Measurements from ENCODE around the gene MPND.
"Not testable (repeated sequence)": the region's sequence is repeated elsewhere in the genome, so short reads cannot be mapped to it uniquely, and the experiment has no call there.

MPND gene

GRCh38 chr19:4347521-4347920 is 4.2 kb downstream of the MPND start:
- no peak overlapping the region for H3K4ac ChIP-seq (ENCODE audit: low read depth in 1 of 2, low read length in 2 of 2)
- no peak overlapping the region for H3K23ac ChIP-seq (ENCODE audit: low read length in 2 of 2)
- WGBS, result 10% methylated on average over 3 of the region's 6 CpGs
- no peak overlapping the region for H2BK120ac ChIP-seq (ENCODE audit: low read depth, low read length)
- H2BK5ac ChIP-seq (ENCODE audit: low read depth, low read length, poor library complexity, severe bottlenecking), result no peak overlapping the region
- H2BK12ac ChIP-seq (ENCODE audit: low read length in 2 of 2), result no peak overlapping the region
- H4K91ac ChIP-seq (ENCODE audit: low read length), result no peak overlapping the region
- H3K36me3 ChIP-seq (ENCODE audit: control insufficient read depth in 1 of 2, insufficient read depth in 2 of 2, low read depth in 1 of 2, low read length in 2 of 2), result peaks cover 4 to 17% of the 10 kb centered on the region in 2 experiments
- H4K8ac ChIP-seq (ENCODE audit: low read length), result no peak overlapping the region
- no peak overlapping the region for H3K4me2 ChIP-seq (ENCODE audit: low read length, poor library complexity, severe bottlenecking)
- H2AK5ac ChIP-seq (ENCODE audit: low read length, severe bottlenecking), result no peak overlapping the region
- no peak overlapping the region for H3K4me3 ChIP-seq (ENCODE audit: insufficient read depth in 1 of 2, low read depth in 1 of 2, low read length in 2 of 2)
- no peak overlapping the region for H2BK15ac ChIP-seq (ENCODE audit: low read depth, poor library complexity, severe bottlenecking)
- no peak overlapping the region for H3K18ac ChIP-seq (ENCODE audit: low read depth in 1 of 2, low read length in 2 of 2)
- no peak overlapping the region for H3K14ac ChIP-seq (ENCODE audit: low read length in 2 of 2)
- peaks cover 12% of the 10 kb centered on the region for H3K79me1 ChIP-seq (replicated peaks; ENCODE audit: low read length, poor library complexity, severe bottlenecking)
- H3K27me3 ChIP-seq (ENCODE audit: control insufficient read depth in 1 of 2, insufficient read depth in 1 of 2, low read length in 2 of 2), result no peaks in the 10 kb centered on the region
- H3K9me3 ChIP-seq (ENCODE audit: control insufficient read depth, low read length), result no peaks in the 10 kb centered on the region
- peaks cover 7% of the 10 kb centered on the region for H3K4me1 ChIP-seq (ENCODE audit: control insufficient read depth, insufficient read depth, low read depth, low read length)
- peak; percentile 98 for DNase-seq
- no peak overlapping the region for H3K27ac ChIP-seq (ENCODE audit: low read length, poor library complexity, severe bottlenecking)
- H2AFZ ChIP-seq (ENCODE audit: low read depth, low read length), result no peak overlapping the region
- no peak overlapping the region for H3K9ac ChIP-seq (ENCODE audit: low read length)

- not testable (repeated sequence) for DNase-seq; H3K4ac ChIP-seq (ENCODE audit: low read depth in 1 of 2, low read length in 2 of 2); H3K4me2 ChIP-seq (ENCODE audit: low read length, poor library complexity, severe bottlenecking); H4K8ac ChIP-seq (ENCODE audit: low read length); H3K14ac ChIP-seq (ENCODE audit: low read length in 2 of 2); H3K79me1 ChIP-seq (replicated peaks; ENCODE audit: low read length, poor library complexity, severe bottlenecking); H2BK5ac ChIP-seq (ENCODE audit: low read depth, low read length, poor library complexity, severe bottlenecking); H3K9ac ChIP-seq (ENCODE audit: low read length); H2BK12ac ChIP-seq (ENCODE audit: low read length in 2 of 2); H3K27ac ChIP-seq (ENCODE audit: low read length, poor library complexity, severe bottlenecking); H2AFZ ChIP-seq (ENCODE audit: low read depth, low read length); H3K18ac ChIP-seq (ENCODE audit: low read depth in 1 of 2, low read length in 2 of 2); H3K23ac ChIP-seq (ENCODE audit: low read length in 2 of 2); H2AK5ac ChIP-seq (ENCODE audit: low read length, severe bottlenecking); H2BK15ac ChIP-seq (ENCODE audit: low read depth, poor library complexity, severe bottlenecking); H3K4me1 ChIP-seq (ENCODE audit: control insufficient read depth, insufficient read depth, low read depth, low read length); H3K9me3 ChIP-seq (ENCODE audit: control insufficient read depth, low read length); H4K91ac ChIP-seq (ENCODE audit: low read length); H3K27me3 ChIP-seq (ENCODE audit: control insufficient read depth in 1 of 2, insufficient read depth in 1 of 2, low read length in 2 of 2); H3K4me3 ChIP-seq (ENCODE audit: insufficient read depth in 1 of 2, low read depth in 1 of 2, low read length in 2 of 2); H2BK120ac ChIP-seq (ENCODE audit: low read depth, low read length)
- WGBS, result 96% methylated on average over 16 of the region's 16 CpGs
- peaks cover 5 to 26% of the 10 kb centered on the region in 2 experiments for H3K36me3 ChIP-seq (ENCODE audit: control insufficient read depth in 1 of 2, insufficient read depth in 2 of 2, low read depth in 1 of 2, low read length in 2 of 2)
Observed at GRCh38 chr19:4349225-4349624, 5.9 kb downstream of the MPND start.

- no peak overlapping the region for H3K4me3 ChIP-seq (ENCODE audit: insufficient read depth in 1 of 2, low read depth in 1 of 2, low read length in 2 of 2)
- no peaks in the 10 kb centered on the region for H3K9me3 ChIP-seq (ENCODE audit: control insufficient read depth, low read length)
- no peaks in the 10 kb centered on the region for H3K27me3 ChIP-seq (ENCODE audit: control insufficient read depth in 1 of 2, insufficient read depth in 1 of 2, low read length in 2 of 2)
- no peak overlapping the region for H4K8ac ChIP-seq (ENCODE audit: low read length)
- DNase-seq, result no peak
- H3K27ac ChIP-seq (ENCODE audit: low read length, poor library complexity, severe bottlenecking), result no peak overlapping the region
- no peak overlapping the region for H2AK5ac ChIP-seq (ENCODE audit: low read length, severe bottlenecking)
- H3K36me3 ChIP-seq (ENCODE audit: control insufficient read depth in 1 of 2, insufficient read depth in 2 of 2, low read depth in 1 of 2, low read length in 2 of 2), result peaks cover 7 to 35% of the 10 kb centered on the region in 2 experiments
- H3K4me1 ChIP-seq (ENCODE audit: control insufficient read depth, insufficient read depth, low read depth, low read length), result no peaks in the 10 kb centered on the region
- no peak overlapping the region for H2BK15ac ChIP-seq (ENCODE audit: low read depth, poor library complexity, severe bottlenecking)
- H3K18ac ChIP-seq (ENCODE audit: low read depth in 1 of 2, low read length in 2 of 2), result no peak overlapping the region
- H2BK5ac ChIP-seq (ENCODE audit: low read depth, low read length, poor library complexity, severe bottlenecking), result no peak overlapping the region
- H2AFZ ChIP-seq (ENCODE audit: low read depth, low read length), result no peak overlapping the region
- no peak overlapping the region for H3K14ac ChIP-seq (ENCODE audit: low read length in 2 of 2)
- 94% methylated on average over 8 of the region's 8 CpGs for WGBS
- no peak overlapping the region for H3K23ac ChIP-seq (ENCODE audit: low read length in 2 of 2)
- H2BK12ac ChIP-seq (ENCODE audit: low read length in 2 of 2), result no peak overlapping the region
- H3K4ac ChIP-seq (ENCODE audit: low read depth in 1 of 2, low read length in 2 of 2), result no peak overlapping the region
- H4K91ac ChIP-seq (ENCODE audit: low read length), result no peak overlapping the region
- H3K79me1 ChIP-seq (replicated peaks; ENCODE audit: low read length, poor library complexity, severe bottlenecking), result peaks cover 6% of the 10 kb centered on the region
- H2BK120ac ChIP-seq (ENCODE audit: low read depth, low read length), result no peak overlapping the region
- H3K9ac ChIP-seq (ENCODE audit: low read length), result no peak overlapping the region
- H3K4me2 ChIP-seq (ENCODE audit: low read length, poor library complexity, severe bottlenecking), result no peak overlapping the region
Observed at GRCh38 chr19:4350111-4350510, 6.7 kb downstream of the MPND start.

- Histone ChIP-seq H3K36me3 (ENCODE audit: control insufficient read depth in 1 of 2, insufficient read depth in 2 of 2, low read depth in 1 of 2, low read length in 2 of 2) (peaks cover 7 to 32% of the 10 kb centered on the region in 2 experiments), H3K18ac (ENCODE audit: low read depth in 1 of 2, low read length in 2 of 2) (no peak overlapping the region), H2AK5ac (ENCODE audit: low read length, severe bottlenecking) (no peak overlapping the region), H3K4ac (ENCODE audit: low read depth in 1 of 2, low read length in 2 of 2) (no peak overlapping the region), H4K91ac (ENCODE audit: low read length) (no peak overlapping the region), H3K23ac (ENCODE audit: low read length in 2 of 2) (no peak overlapping the region), H2AFZ (ENCODE audit: low read depth, low read length) (no peak overlapping the region), H3K4me1 (ENCODE audit: control insufficient read depth, insufficient read depth, low read depth, low read length) (no peaks in the 10 kb centered on the region), H3K27ac (ENCODE audit: low read length, poor library complexity, severe bottlenecking) (no peak overlapping the region), H4K8ac (ENCODE audit: low read length) (no peak overlapping the region), H2BK12ac (ENCODE audit: low read length in 2 of 2) (no peak overlapping the region), H2BK15ac (ENCODE audit: low read depth, poor library complexity, severe bottlenecking) (no peak overlapping the region), H3K79me1 (replicated peaks; ENCODE audit: low read length, poor library complexity, severe bottlenecking) (peaks cover 4% of the 10 kb centered on the region), H3K4me3 (ENCODE audit: insufficient read depth in 1 of 2, low read depth in 1 of 2, low read length in 2 of 2) (no peak overlapping the region), H3K9ac (ENCODE audit: low read length) (no peak overlapping the region), H2BK120ac (ENCODE audit: low read depth, low read length) (no peak overlapping the region), H3K4me2 (ENCODE audit: low read length, poor library complexity, severe bottlenecking) (no peak overlapping the region), H3K9me3 (ENCODE audit: control insufficient read depth, low read length) (no peaks in the 10 kb centered on the region), H3K14ac (ENCODE audit: low read length in 2 of 2) (no peak overlapping the region), H2BK5ac (ENCODE audit: low read depth, low read length, poor library complexity, severe bottlenecking) (no peak overlapping the region), H3K27me3 (ENCODE audit: control insufficient read depth in 1 of 2, insufficient read depth in 1 of 2, low read length in 2 of 2) (no peaks in the 10 kb centered on the region)
- DNase-seq, result no peak
- 95% methylated on average over 9 of the region's 9 CpGs for whole genome bisulfite sequencing
Observed at GRCh38 chr19:4350726-4351125, 7.4 kb downstream of the MPND start.

Measured in mesenchymal stem cell (in vitro differentiated cells and primary cell).